ENCODE measurements around the gene CREBZF.

DNA sequence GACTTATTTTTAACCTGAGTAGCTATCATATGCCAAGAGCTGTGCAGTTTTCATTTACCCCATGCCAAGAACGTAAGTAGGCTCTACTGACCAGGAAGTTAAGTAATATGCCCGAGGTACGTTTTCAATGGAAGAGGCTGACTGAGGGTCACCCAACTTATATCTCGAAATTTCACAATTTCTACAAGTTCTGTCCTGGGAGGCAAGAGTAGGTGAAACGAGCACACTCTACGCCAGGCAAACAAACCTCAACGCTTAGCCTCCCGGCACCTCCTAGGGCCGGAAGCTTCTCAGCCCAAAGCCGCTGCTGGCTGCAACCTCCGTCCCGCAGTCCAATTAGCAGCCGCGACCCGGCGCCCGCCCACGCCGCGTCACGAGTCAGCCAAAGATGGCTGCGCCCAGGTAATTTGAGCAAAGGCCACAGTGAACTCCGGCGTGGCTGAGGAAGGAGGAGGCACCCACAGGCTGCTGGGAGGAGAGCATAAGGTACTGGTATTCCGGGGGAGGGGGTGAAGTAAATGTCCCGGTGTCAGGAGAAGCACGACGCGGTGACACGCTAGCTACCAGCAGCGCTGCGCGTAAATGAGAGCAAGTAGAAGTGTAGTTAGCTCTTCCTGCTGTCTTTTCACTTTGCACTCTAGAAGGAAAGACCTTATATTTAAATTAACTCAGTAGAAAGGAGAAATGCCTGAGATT is 17.2 kb downstream of the CREBZF start, which contains the start of gene TMEM126A:
- peak; percentile 75 for TF ChIP-seq YY1 (tag by site-specific recombination; IDR thresholded peaks at IDR 0.05)
- no peak for TF ChIP-seq ZNF670 (tag by site-specific recombination; IDR thresholded peaks at IDR 0.05; ENCODE audit: low read depth)
- TF ChIP-seq ZBTB7A (tag by site-specific recombination; IDR thresholded peaks at IDR 0.05; ENCODE audit: low read depth), result no peak
- no peak for TF ChIP-seq CTCF (tag by site-specific recombination; IDR thresholded peaks at IDR 0.05)
- TF ChIP-seq ZNF2 (tag by site-specific recombination; IDR thresholded peaks at IDR 0.05), result no peak
- TF ChIP-seq, protein P1, sequence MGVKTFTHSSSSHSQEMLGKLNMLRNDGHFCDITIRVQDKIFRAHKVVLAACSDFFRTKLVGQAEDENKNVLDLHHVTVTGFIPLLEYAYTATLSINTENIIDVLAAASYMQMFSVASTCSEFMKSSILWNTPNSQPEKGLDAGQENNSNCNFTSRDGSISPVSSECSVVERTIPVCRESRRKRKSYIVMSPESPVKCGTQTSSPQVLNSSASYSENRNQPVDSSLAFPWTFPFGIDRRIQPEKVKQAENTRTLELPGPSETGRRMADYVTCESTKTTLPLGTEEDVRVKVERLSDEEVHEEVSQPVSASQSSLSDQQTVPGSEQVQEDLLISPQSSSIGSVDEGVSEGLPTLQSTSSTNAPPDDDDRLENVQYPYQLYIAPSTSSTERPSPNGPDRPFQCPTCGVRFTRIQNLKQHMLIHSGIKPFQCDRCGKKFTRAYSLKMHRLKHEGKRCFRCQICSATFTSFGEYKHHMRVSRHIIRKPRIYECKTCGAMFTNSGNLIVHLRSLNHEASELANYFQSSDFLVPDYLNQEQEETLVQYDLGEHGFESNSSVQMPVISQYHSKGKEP (tag by site-specific recombination; IDR thresholded peaks at IDR 0.05), result no peak
- TF ChIP-seq REST (tag by site-specific recombination; IDR thresholded peaks at IDR 0.05), result no peak
- TF ChIP-seq ZNF112 (tag by site-specific recombination; IDR thresholded peaks at IDR 0.05), result no peak
- peak; percentile 71; the same call in 1 of the 2 replicates for TF ChIP-seq ZNF501 (tag by site-specific recombination; IDR thresholded peaks at IDR 0.05)
- no peak; the same call in 1 of the 2 replicates for TF ChIP-seq ZXDB (tag by site-specific recombination; IDR thresholded peaks at IDR 0.05)
- TF ChIP-seq, protein P2, sequence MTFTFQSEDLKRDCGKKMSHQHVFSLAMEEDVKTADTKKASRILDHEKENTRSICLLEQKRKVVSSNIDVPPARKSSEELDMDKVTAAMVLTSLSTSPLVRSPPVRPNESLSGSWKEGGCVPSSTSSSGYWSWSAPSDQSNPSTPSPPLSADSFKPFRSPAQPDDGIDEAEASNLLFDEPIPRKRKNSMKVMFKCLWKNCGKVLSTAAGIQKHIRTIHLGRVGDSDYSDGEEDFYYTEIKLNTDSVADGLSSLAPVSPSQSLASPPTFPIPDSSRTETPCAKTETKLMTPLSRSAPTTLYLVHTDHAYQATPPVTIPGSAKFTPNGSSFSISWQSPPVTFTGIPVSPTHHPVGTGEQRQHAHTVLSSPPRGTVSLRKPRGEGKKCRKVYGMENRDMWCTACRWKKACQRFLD (tag by site-specific recombination; IDR thresholded peaks at IDR 0.05), result no peak

Data from HEK293 (cell line).